Measurements from ENCODE around the gene SIRT4. TPM values are rescaled to one million over a fixed set of nuclear protein-coding genes. Genes with fewer than 3 reads are reported as not detected.

SIRT4 gene
- total RNA-seq, 1 donor from 2014 or later = not detected

DNA sequence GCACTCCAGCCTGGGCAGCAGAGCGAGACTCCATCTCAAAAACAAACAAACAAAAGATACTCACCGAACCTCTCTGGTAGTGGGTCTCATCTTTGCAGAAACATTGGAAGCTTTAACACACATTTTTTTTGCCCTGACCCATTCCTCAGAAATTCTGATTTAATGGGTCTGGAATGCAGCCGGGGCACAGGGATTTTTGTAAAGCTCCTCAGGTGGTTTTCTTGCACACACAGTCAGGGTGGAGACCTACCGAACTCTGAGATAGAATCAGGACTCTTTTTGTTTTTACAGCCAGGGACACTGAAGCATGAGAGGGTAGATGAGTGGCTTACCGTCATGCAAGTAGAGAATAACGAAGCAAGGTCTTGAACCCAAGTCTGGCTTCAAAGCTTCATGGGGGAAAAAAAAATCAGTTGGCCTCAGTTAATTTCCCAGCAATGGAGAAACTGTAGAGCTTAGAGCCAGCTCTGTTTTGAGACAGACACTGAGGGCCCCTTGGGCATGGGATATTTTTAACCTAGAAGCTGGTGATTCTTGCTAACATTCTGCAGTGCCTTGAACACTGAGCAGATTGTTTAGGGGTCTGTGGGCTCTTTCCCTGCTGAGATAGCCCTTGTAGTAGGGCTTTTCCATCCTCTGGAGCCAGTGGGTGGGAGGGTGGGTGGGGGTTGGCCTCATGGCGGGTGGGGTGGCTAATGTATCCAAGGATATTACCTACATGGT, 15.2 kb upstream of the SIRT4 start:
- DNase-seq (ENCODE audit: extremely low spot score in 2 of 2) = no peak
- H3K4me3 ChIP-seq = no peak overlapping the region
- TF ChIP-seq, protein P1, sequence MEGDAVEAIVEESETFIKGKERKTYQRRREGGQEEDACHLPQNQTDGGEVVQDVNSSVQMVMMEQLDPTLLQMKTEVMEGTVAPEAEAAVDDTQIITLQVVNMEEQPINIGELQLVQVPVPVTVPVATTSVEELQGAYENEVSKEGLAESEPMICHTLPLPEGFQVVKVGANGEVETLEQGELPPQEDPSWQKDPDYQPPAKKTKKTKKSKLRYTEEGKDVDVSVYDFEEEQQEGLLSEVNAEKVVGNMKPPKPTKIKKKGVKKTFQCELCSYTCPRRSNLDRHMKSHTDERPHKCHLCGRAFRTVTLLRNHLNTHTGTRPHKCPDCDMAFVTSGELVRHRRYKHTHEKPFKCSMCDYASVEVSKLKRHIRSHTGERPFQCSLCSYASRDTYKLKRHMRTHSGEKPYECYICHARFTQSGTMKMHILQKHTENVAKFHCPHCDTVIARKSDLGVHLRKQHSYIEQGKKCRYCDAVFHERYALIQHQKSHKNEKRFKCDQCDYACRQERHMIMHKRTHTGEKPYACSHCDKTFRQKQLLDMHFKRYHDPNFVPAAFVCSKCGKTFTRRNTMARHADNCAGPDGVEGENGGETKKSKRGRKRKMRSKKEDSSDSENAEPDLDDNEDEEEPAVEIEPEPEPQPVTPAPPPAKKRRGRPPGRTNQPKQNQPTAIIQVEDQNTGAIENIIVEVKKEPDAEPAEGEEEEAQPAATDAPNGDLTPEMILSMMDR (IDR thresholded peaks at IDR 0.05) = no peak
- no peak for TF ChIP-seq POLR2AphosphoS5 (IDR thresholded peaks at IDR 0.05; ENCODE audit: insufficient read depth in 1 of 2, low read depth in 1 of 2)
- TF ChIP-seq POLR2A (IDR thresholded peaks at IDR 0.05) = no peak
- H3K9me3 ChIP-seq = no peaks in the 10 kb centered on the region
- intact Hi-C loops (cut with DNase I) = no loop called here
- H3K36me3 ChIP-seq = no peaks in the 10 kb centered on the region
- H3K27me3 ChIP-seq = no peaks in the 10 kb centered on the region
- H3K4me1 ChIP-seq = peaks cover 7% of the 10 kb centered on the region
- H3K27ac ChIP-seq = no peak overlapping the region

DNA sequence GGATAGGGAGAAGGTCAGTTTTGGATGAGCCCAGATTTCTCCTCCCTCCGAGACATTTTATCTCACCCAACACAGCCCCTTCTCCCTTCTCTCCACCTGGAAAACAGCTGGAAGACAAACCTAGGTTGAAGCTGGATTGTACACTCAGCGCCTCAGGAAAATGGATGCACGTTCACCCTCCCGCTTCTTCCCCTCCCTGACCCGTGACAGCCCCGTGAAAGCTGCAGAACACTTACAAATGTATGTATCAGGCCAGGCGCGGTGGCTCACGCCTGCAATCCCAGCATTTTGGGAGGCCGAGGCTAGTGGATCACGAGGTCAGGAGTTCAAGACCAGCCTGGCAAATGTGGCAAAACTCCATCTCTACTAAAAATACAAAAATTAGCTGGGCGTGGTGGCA, 14.6 kb upstream of the SIRT4 start:
- Histone ChIP-seq H3K36me3 (no peaks in the 10 kb centered on the region), H3K4me1 (peaks cover 7% of the 10 kb centered on the region), H3K4me3 (no peak overlapping the region), H3K27me3 (no peaks in the 10 kb centered on the region), H3K27ac (no peak overlapping the region), H3K9me3 (no peaks in the 10 kb centered on the region)
- intact Hi-C loops (cut with DNase I) = no loop called here
- TF ChIP-seq POLR2AphosphoS5 (IDR thresholded peaks at IDR 0.05; ENCODE audit: insufficient read depth in 1 of 2, low read depth in 1 of 2) (no peak), POLR2A (IDR thresholded peaks at IDR 0.05) (no peak)
- TF ChIP-seq, protein P1 (IDR thresholded peaks at IDR 0.05) = no peak
- DNase-seq (ENCODE audit: extremely low spot score in 2 of 2) = no peak

DNA sequence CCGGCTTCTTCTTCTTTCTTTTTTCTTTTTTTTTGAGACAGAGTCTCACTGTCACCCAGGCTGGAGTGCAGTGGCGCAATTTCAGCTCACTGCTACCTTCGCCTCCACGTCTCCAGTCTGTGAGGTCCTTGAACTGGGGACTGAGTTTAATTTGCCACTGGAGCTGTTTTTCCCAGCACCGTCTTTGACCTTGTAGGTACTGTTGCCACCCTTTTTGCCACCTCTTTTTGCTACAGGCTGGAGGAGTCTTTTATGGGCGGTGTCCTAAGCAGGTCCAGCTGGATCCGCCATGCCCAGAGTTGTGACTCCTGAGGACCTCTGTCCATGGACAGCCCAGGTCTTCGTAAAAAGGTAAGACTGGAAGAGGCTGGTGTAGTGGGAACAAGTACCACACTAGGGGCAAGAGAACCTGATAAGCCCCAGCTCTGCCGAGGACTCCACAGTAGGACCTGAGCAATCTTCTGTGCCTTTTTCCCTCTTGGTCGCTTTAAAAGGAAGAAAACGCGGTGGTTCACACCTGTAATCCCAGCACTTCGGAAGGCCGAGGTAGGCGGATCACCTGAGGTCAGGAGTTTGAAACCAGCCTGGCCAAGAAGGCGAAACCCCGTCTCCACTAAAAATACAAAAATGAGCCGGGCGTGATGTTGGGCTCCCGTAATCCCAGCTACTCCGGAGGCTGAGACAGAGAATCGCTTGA, 11.4 kb upstream of the SIRT4 start:
- H3K4me3 ChIP-seq = peak overlapping the region; percentile 70 to 76
- intact Hi-C loops (cut with DNase I) = no loop called here
- no peak for TF ChIP-seq POLR2AphosphoS5 (IDR thresholded peaks at IDR 0.05; ENCODE audit: insufficient read depth in 1 of 2, low read depth in 1 of 2)
- TF ChIP-seq POLR2A (IDR thresholded peaks at IDR 0.05) = no peak
- TF ChIP-seq, protein P1 (IDR thresholded peaks at IDR 0.05) = no peak

DNA sequence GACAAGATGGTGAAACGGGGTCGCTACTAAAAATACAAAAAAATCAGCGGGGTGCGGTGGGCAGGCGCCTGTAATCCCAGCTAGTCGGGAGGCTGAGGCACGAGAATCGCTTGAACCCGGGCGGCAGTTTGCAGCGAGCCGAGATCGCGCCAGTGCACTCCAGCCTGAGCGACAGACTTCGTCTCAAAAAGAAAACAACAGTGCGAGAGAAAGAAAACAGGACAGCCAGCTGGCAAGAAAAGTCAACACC, 9.8 kb upstream of the SIRT4 start:
- Histone ChIP-seq H3K4me3 (peak overlapping the region; percentile 70 to 76), H3K9me3 (no peaks in the 10 kb centered on the region), H3K36me3 (no peaks in the 10 kb centered on the region), H3K4me1 (peaks cover 12% of the 10 kb centered on the region), H3K27me3 (no peaks in the 10 kb centered on the region), H3K27ac (peak overlapping the region; percentile 98)
- DNase-seq (ENCODE audit: extremely low spot score in 2 of 2) = no peak
- intact Hi-C loops (cut with DNase I) = no loop called here
- TF ChIP-seq POLR2AphosphoS5 (IDR thresholded peaks at IDR 0.05; ENCODE audit: insufficient read depth in 1 of 2, low read depth in 1 of 2) = peak in 1 of 2 donors; percentile 36
- TF ChIP-seq, protein P1 (IDR thresholded peaks at IDR 0.05) = no peak

More for the DNA sequence above, 11.4 kb upstream of the SIRT4 start:
- Histone ChIP-seq H3K27ac (peak overlapping the region; percentile 98), H3K27me3 (no peaks in the 10 kb centered on the region), H3K9me3 (no peaks in the 10 kb centered on the region), H3K36me3 (no peaks in the 10 kb centered on the region), H3K4me1 (peaks cover 12% of the 10 kb centered on the region)
- peak in 1 of 2 donors; percentile 91 for DNase-seq (ENCODE audit: extremely low spot score in 2 of 2)

Data from vagina (tissue), 2 donors.